GM21529 (cell line): Measurements from ENCODE around the gene TBC1D22A.
"Not testable (repeated sequence)": the region's sequence is repeated elsewhere in the genome, so short reads cannot be mapped to it uniquely, and the experiment has no call there.

Source experiments
- ATAC-seq: cut with Tn5 transposase; IDR thresholded peaks from one replicate; pipeline ENCODE4 v1.9.1; 2021; ENCODE audit not compliant: unreplicated experiment

TBC1D22A gene

DNA sequence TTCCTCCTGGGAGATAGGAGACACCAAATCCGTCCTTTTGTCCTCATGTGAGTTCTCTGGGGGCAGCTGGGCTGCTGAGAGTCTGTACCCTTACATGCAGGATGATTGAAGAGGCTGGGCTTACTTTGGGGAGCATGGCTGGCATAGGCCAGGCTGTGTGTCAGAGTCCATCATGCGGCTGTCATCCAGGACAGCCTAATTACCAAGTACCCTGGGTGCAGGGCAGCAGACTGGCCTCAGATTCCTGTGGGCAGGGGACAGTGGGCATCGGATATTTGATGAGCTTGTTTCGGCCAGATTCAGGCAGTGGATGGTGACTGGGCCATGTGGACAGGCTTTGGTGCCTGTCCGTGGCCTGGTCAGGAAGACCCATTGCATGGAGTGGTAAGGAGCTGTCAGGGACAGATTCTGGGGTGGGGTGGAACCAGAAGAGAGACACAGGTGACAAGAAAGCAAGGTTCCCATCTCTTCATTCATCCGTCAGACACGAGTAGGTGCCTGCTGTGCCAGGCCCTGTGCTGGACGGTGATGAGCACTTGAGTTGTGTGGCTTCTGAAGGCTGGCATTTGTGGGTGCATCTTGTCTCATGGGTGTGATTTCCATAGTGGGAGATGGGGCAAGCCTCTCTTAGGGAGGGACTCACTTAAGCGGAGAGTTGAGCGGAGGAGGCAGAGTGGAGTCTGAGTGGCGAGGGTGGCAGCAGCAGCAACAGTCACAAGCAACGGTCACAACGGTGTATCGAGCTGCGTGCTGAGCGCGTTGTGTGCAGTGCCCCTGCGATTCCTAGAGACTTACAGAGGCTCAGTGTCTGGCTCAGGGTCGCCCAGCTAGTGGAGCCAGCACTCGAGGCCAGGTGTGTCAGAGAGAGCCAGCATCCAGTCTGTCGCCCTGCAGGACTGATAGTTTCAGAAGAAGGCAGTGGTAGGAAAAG lies 48.7 kb downstream of the TBC1D22A start:
- no peak for ATAC-seq

DNA sequence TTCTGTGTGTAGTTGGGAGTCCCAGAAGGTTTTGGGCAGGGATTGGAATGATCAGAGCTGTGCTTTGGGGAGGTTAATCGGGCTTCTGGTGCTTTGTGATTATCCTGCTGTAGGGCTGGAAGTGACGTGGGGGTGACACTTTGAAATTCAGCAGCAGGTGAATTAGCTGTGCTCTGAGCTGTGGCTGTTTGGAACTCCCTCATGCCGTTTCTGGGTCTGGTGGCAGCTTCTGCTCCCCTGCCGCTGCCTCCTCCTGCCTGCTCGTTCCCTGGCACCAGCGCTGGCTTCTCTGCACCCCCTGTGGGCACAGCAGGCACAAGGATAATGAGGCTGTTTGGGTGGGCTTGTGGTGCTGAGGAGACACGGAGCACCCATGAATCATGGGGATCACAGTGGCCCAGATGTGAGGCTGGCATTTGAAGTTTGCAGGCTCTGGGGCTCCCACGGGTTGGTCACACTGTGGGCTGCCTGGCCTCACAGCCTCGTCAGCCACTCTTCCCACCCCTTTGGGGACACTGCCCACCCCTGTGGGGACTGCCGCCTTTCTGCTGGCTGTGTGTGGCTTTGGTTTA lies 49.7 kb downstream of the TBC1D22A start:
- ATAC-seq = no peak

DNA sequence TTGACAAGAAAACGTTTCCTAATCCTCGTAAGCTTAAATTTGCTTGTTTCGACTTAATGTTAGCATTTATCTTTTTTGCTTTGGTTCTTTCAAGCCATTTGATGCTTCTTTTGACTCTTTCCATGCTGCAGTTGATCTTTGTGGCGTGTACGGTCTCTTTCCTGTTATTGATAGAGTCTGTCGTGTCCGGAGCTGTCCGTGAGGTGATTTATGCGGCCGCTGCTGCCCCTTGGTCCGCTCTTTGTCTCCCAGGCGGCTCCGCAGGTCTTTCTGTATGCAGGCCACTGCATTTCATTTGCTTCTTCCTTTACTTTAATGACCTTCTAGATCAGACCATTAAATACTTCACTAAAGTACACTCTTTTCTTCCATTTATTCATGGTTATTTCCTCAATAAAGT lies 50.3 kb downstream of the TBC1D22A start:
- no peak for ATAC-seq

DNA sequence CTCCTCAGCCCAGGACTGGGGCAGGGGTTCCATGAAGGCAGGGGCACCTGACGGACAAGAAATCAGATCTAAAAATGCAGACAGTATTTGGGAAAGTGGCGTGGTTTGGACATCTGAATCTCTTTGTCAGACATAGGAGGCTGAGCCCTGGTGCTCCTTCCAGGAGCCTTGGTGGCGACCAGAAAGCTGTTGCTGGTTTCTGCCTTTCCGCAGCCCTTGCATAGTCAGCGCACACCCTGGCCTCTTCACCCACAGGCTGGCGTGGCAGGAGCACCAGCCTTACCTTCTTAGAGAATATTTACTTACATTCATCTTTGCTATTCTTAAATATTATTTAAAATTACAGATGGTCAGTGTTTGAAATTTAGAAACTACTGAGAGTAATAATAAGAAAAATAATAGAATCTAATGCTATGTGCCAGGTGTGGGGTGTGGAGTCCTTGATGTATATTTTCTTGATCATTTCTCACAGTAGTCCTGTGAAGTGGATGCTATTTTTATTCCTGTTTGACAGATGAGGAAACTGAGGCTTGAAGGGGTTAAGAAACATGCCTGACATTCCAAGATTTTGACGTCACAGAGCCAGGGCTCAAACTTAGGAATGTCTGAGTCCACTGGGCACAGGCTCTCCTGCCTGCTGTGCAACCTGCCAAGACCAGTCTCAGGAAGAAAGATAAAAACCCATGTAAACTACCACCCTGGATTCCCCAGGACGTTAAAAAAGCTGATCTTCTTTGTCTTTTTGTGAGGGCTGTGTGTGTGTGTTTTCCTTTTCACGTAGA lies 51.6 kb downstream of the TBC1D22A start:
- no peak for ATAC-seq

DNA sequence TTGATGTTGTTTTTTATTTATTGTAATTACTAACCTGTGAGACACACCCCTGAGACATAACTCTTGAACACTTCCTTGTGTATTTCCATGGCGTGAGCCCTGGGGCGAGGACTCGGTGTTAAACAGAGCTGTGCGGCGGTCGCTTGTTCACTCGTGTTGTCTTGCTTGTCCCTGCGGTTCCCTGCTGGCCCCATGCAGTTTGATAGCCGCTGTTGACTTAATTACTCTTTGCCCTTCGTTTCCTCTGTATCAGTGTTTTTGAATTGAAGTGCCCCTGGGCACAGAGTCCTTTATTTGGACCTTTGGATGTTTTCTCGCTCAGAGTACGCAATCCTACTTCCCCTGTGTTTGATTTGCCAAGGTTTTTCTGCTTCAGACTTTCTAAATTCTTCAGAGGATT lies 52.7 kb downstream of the TBC1D22A start:
- ATAC-seq = no peak

DNA sequence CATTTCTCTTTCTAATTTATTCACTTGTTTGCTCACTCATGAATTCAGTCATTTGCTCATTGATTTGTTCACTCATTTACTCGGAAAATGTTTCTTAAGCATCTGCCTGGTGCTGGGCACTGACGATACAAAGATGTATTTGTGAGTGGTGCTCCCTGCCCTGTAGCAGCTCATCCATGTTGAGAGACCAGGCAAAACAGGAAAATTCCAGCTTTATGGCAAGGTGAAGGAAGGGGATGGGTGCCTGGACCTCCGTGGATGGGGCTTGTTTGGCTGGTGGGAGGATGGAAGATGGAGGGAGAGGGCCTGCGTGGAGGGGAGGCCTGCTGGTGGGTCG lies 53.1 kb downstream of the TBC1D22A start:
- no peak for ATAC-seq

DNA sequence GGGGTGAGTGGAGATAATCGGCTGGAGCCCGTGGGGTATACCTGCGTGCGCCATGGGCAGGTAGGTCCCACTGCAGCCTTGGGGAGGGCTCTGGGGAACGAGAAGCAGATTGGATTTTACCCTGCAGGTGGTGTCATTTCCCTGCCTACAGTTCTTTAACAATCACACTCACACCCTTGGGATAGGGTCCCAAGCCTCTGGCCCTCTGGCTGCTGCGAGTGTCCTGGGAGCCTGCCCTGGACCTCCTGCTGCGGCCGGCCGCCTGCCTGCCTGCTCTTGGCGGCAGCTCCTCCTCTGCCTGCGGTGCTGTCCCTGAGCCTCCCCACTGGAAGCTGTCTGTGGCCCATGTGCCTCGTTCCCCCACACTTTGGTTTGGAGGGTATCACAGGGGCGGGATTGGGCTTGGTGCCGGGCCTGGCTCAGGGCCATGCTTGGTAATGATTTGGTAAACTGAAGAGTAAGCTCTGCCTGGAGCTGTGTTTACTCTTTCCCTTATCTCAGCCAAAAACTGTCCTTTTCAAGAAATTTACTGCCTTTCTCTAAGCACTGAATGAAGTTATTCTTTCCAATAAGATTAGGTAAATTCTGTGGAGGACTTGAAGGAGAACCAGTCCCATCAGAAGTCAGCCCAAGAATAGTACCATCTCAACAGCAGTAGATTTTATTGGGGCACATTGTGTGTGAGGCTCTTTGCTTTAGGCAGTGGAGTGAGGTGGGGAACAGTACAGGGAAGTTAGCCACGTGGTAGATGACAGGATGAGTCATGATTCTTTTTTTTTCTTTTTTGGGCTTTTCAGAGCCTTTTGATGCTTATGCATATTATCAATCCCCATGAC lies 53.7 kb downstream of the TBC1D22A start:
- ATAC-seq = no peak

DNA sequence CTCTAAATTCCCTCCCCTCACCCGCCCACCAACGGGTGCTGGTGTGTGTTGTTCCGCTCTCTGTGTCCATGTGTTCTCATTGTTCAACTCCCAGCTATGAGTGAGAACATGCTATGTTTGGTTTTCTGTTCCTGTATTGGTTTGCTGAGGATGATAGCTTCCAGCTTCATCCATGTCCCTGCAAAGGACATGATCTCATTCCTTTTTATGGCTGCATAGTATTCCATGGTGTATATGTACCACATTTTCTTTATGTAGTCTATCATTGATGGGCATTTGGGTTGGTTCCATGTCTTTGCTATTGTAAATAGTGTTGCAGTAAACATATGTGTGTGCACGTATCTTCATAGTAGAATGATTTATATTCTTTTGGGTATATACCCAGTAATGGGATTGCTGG lies 54.9 kb downstream of the TBC1D22A start:
- not testable (repeated sequence) for ATAC-seq

DNA sequence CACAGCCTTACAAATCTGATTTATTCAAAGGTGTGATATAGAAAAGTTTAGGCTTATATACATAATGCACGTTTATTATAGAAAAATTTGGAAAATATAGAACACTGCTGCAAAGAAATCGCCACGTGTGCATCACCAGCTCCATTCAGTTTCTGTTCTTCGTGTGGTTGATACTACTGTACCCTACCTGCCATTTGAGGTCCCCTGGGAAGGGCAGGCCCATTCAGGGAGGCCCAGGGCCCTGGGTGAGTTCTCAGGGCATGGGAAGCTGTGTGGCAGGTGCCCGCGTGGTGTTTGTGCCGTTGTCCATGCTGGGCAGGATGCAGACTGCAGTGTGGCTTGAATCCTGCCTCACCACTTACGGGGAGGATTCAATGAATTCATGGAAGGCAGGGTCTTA lies 60.8 kb downstream of the TBC1D22A start:
- no peak for ATAC-seq

DNA sequence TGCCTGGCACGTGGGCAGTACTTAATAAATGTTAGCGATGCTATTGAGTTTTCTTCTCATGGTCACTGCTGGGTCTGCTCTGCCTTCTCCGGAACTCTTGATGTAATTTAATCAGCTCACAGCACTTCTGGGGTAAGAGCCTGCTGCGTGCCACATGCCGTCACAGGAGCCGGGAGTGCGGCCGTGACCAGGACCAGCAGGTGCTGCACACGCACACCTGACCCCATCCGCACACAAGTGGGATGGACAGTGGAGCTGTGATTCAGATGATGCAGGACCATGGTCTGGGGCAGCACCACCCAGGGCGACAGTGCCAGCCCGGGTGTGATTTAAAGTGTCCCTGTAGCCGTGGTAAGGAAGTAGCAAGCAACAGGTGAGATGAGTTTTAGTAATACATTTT lies 61.2 kb downstream of the TBC1D22A start:
- no peak for ATAC-seq

DNA sequence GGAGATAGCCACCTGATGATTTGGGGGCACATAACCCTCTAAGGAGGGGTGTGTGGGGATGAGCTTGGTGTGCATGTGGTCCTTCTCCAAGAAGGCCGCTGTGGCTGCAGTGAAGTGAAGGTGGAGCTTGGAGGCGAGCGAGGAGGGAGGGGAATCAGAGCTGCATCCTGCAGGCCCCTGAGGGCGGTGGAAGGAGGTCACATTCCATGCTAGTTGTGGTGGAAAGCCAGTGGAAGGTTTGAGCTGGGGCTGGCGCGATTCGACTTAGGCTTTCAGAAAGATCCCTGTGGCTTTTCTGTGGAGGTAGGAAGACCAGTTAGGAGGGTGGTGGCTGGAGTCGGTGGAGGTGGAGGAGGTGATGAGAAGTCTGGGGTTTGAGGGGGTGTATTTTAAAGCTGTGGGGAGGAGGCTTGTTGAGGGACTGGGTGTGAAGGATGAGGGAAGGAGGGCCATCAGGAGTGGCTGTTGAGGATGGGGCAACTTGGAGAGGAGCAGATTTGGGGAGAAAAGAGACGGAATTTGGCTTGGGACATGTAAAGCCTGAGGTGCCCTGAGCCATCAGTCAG lies 62.0 kb downstream of the TBC1D22A start:
- ATAC-seq = no peak

DNA sequence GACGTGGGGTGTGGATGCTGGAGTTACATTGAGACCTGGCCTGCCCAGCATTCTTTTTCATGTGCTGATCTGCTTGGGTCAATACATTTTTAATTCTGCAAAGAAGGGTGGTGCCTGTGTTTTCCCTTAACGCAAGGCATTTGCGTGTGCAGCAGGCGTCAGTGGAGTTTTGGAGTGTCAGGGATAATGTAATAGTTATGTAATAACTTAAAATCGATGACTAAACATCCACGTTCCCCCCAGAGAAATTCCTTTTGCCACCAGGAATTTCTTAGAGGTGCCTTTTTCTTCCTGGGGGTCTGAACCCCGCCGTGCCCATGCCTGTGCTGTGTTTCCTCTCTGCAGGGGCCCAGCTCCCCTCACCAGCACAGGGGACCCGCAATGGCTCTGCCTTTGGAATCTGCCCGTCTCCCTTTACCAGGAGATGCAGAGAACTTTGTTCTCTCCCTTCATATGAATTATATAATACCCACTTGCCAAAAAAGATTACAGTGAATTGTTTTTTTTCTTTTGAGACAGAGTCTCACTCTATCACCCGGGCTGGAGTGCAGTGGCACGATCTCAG lies 62.6 kb downstream of the TBC1D22A start:
- ATAC-seq = no peak

DNA sequence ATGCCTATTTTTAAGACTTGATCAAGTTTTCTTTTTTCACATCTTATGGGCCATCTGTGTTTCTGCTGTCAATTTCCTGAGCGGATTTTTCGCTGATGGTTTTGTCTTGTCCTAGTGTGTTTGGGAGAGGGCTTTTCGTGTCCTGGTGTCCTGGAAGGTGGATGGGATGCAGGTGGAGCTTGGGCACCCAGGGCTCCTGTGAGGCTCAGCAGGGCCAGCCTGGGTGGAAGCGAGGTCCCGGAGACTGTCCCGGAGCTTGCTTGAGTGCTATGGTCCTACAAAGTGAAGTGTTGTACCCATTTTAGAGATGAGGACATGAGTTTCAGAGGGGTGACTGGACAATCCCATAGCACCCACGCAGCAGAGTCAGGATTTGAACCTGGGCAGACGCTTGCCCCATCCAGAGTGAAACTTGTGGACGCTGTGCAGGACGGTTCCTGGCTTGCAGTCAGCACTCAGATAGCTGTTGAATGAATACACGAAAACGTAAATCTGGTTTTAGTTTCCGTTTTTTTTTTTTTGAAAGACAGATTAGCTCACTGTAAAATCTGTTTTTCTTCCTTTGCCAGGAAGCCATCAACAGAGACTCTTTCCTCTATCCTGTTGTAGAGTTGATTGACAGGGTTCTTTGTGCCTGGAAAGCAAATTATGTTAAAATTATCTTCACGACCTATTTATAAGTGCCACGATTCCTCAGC lies 64.1 kb downstream of the TBC1D22A start:
- ATAC-seq = no peak

DNA sequence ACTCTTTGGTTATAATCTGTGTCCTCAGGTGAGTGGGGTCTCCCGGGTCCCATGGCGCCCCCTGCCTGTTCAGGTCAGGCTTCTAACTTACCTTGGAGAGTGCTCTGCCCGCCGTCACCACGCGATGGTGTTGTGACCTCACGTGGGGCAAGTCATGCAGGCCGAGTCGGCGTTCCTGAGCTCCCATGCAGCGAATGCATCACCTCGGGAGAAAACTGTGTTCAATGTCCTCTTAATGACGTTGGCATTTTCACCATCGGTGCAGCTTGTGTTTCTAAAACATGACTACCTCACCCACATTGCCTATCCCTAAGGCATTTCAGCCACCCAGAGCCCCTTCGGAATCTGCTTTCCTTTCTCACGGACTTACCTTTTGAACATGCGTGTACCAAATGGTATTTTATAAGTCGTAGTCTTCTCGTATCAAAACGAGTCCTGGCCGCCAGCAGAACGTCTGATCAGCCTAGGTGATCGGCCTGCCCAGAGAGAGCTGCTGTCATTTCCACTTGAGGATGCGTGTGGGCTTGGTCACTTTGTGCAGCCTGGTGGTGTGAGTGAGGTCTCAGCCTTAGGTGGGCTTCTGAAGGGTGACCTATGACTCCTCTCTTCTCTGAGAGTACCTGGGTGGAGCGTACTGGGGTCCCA lies 64.8 kb downstream of the TBC1D22A start:
- ATAC-seq = no peak

DNA sequence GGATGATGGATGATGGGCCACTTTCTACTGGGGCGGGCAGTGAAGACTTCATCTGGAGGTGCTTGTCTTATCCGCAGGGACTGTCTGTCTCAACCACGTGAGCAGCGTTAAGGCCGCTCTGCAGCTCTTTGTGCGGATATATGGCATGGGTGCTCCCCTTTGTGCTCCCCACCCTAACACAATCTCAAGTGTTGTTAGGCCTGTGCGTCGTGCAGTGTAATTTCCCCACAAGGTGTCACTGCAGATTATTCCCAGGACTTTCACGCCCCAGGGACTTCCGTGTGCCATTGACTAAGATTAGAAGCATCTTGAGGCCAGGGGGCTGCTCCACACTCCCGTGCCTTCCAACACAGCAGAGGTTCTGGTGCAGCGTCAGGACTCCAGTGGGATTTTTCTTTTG lies 65.3 kb downstream of the TBC1D22A start:
- ATAC-seq = no peak

DNA sequence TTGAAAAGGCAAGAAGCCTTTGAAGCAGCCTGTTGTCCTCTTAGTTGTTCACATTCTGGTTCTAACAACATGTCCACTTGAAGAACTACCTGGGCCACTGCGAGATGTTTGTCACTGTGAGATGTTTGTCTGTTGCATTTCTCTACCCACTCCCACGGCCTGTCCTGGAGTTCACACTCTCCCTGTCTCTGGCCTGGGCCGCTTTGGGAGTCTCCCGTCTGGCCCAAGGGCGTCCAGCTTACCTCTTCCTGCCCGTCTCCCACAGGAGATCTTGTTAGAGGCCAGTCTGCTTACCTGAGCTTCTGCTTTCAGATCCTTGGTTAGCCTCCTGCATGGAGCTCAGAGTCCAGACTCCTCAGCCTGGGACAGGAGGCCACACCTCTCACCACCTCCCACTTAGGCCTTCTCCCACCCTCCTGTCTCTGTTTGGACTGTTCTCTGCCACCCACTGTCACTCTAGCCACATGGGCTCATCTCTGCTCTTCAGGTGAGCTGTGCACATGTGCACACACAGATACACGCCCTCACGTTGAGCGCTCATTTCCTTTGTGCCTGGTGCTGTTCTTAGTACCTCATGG lies 66.0 kb downstream of the TBC1D22A start:
- no peak for ATAC-seq

DNA sequence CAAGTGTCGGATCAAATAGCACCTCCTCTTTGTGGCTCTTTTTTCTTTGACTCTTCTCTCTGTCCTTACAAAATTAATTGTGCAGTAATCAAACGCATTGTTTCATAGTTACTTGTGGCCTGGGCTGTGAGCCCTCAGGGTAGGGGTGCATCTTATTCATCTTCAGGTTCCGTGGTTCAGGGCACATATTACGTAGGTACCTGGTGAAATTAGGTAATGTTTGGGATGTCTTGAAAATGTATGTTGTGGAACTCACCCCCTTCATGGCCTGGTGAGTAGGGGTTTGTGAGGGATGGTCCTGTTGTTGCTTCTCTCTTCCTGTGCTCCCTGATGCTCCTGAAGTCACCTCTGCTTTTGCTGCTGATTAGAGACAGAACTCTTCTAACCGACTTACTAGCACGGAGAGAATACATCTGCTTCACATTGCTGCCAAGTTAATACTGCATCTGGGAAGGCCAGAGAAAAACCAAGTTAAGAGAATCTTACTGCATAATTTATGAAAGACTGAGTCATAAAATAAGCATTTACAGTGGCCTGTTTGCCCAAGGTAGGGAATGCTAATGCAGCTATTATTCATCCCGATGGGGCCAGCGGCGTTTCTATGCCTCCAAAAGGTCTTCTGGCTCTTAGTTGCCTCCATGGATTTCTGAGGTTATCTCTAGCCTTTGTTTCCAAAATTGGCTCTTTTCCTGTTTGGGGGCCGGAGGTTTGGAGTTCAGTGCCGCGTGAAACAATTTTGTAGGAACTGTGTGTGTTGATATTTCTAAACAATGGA lies 66.9 kb downstream of the TBC1D22A start:
- ATAC-seq = no peak
